ENCODE results near the gene RAD51B. TPM values are rescaled to one million over a fixed set of nuclear protein-coding genes. Genes with fewer than 3 reads are reported as not detected.

The RAD51B gene
- total and polyA plus RNA-seq, 4 donors = 2.5 to 95.0 (median 9.6) TPM

- Histone ChIP-seq H3K9me3 (ENCODE audit: control insufficient read depth in 4 of 4, insufficient read depth in 3 of 4, low read length in 3 of 4) (no peaks in the 10 kb centered on the region), H3K4me1 (ENCODE audit: control insufficient read depth in 5 of 5, insufficient read depth in 5 of 5, low read length in 5 of 5) (peaks cover 4 to 58% (median 20%) of the 10 kb centered on the region in 5 donors), H3K4me3 (no peak overlapping the region), H3K36me3 (ENCODE audit: control insufficient read depth in 4 of 4, insufficient read depth in 4 of 4, low read length in 4 of 4) (no peaks in the 10 kb centered on the region), H3K27me3 (ENCODE audit: control insufficient read depth in 3 of 3, insufficient read depth in 3 of 3, low read length in 2 of 3) (no peaks in the 10 kb centered on the region), H3K27ac (ENCODE audit: low read depth in 1 of 2, low read length in 1 of 2) (peak overlapping the region in 1 of 2 donors; percentile 30), H3K9ac (ENCODE audit: insufficient read depth in 1 of 2, low read length in 2 of 2) (no peak overlapping the region)
- no peak for TF ChIP-seq CTCF (IDR thresholded peaks at IDR 0.05; ENCODE audit: control extremely low read depth, extremely low read depth)
- 47 to 51% methylated on average over 6 of the region's 6 CpGs for WGBS, 2 donors
- ATAC-seq (ENCODE audit: insufficient read depth, low FRiP score) = no peak
- DNase-seq = peak; percentile 75 to 93 (median 93)
Observed at GRCh38 chr14:68369281-68370056, 549.9 kb downstream of the RAD51B start.

- no peaks in the 10 kb centered on the region for H3K27me3 ChIP-seq (ENCODE audit: control insufficient read depth in 3 of 3, insufficient read depth in 3 of 3, low read length in 2 of 3)
- DNase-seq = peak in 2 of 3 donors; percentile 89 to 94
- H3K9me3 ChIP-seq (ENCODE audit: control insufficient read depth in 4 of 4, insufficient read depth in 3 of 4, low read length in 3 of 4) = no peaks in the 10 kb centered on the region
- H3K36me3 ChIP-seq (ENCODE audit: control insufficient read depth in 4 of 4, insufficient read depth in 4 of 4, low read length in 4 of 4) = no peaks in the 10 kb centered on the region
- no peak for TF ChIP-seq CTCF (IDR thresholded peaks at IDR 0.05; ENCODE audit: control extremely low read depth, extremely low read depth)
- no peak overlapping the region for H3K27ac ChIP-seq (ENCODE audit: low read depth in 1 of 2, low read length in 1 of 2)
- H3K9ac ChIP-seq (ENCODE audit: insufficient read depth in 1 of 2, low read length in 2 of 2) = no peak overlapping the region
- ATAC-seq (ENCODE audit: insufficient read depth, low FRiP score) = no peak
- H3K4me3 ChIP-seq = no peak overlapping the region
- H3K4me1 ChIP-seq (ENCODE audit: control insufficient read depth in 5 of 5, insufficient read depth in 5 of 5, low read length in 5 of 5) = peaks cover 2 to 58% (median 20%) of the 10 kb centered on the region in 5 donors
Observed at GRCh38 chr14:68370057-68370360, 550.4 kb downstream of the RAD51B start.

GRCh38 chr14:68372368-68372767 lies 552.8 kb downstream of the RAD51B start:
- H3K9ac ChIP-seq (ENCODE audit: insufficient read depth in 1 of 2, low read length in 2 of 2) = no peak overlapping the region
- no peak overlapping the region for H3K4me3 ChIP-seq
- ATAC-seq (ENCODE audit: insufficient read depth, low FRiP score) (no peak), DNase-seq (no peak)
- H3K9me3 ChIP-seq (ENCODE audit: control insufficient read depth in 4 of 4, insufficient read depth in 3 of 4, low read length in 3 of 4) = no peaks in the 10 kb centered on the region
- peaks cover 0 to 56% (median 18%) of the 10 kb centered on the region in 5 donors for H3K4me1 ChIP-seq (ENCODE audit: control insufficient read depth in 5 of 5, insufficient read depth in 5 of 5, low read length in 5 of 5)
- H3K27ac ChIP-seq (ENCODE audit: low read depth in 1 of 2, low read length in 1 of 2) = no peak overlapping the region
- no peaks in the 10 kb centered on the region for H3K27me3 ChIP-seq (ENCODE audit: control insufficient read depth in 3 of 3, insufficient read depth in 3 of 3, low read length in 2 of 3)
- no peaks in the 10 kb centered on the region for H3K36me3 ChIP-seq (ENCODE audit: control insufficient read depth in 4 of 4, insufficient read depth in 4 of 4, low read length in 4 of 4)
- TF ChIP-seq CTCF (IDR thresholded peaks at IDR 0.05; ENCODE audit: control extremely low read depth, extremely low read depth) = no peak
- 97 to 99% methylated on average over 2 of the region's 2 CpGs for WGBS, 2 donors
